ENCODE measurements around the gene GYG2.

Gene GYG2

GRCh38 chrX:2872671-2873277 is 44.0 kb downstream of the GYG2 start:
- no peak overlapping the region for H4K91ac ChIP-seq (ENCODE audit: low read depth, low read length, poor library complexity)
- H3K18ac ChIP-seq (ENCODE audit: low read length): no peak overlapping the region
- H3K9ac ChIP-seq (ENCODE audit: low read depth, low read length, poor library complexity): no peak overlapping the region
- no peak overlapping the region for H4K8ac ChIP-seq (ENCODE audit: low read depth, low read length)
- H2BK5ac ChIP-seq (ENCODE audit: low read length): no peak overlapping the region
- no peak for DNase-seq (ENCODE audit: low spot score)
- H3K36me3 ChIP-seq (replicated peaks in 1 of 2; ENCODE audit: control insufficient read depth in 2 of 2, insufficient read depth in 2 of 2, low read length in 2 of 2): peaks cover 3 to 57% of the 10 kb centered on the region in 2 donors
- H3K14ac ChIP-seq (ENCODE audit: low read length): no peak overlapping the region
- no peak overlapping the region for H2AFZ ChIP-seq (ENCODE audit: low read length)
- H2AK5ac ChIP-seq (ENCODE audit: low read depth, low read length): no peak overlapping the region
- no peaks in the 10 kb centered on the region for H3K27me3 ChIP-seq (ENCODE audit: control insufficient read depth in 3 of 3, insufficient read depth in 3 of 3, low read depth in 1 of 3, low read length in 3 of 3)
- no peak overlapping the region for H2BK12ac ChIP-seq (ENCODE audit: low read length)
- H3K4ac ChIP-seq (ENCODE audit: low read length): no peak overlapping the region
- no peak overlapping the region for H3K27ac ChIP-seq (replicated peaks; ENCODE audit: low read length)
- H3K79me1 ChIP-seq (ENCODE audit: low read depth, low read length): no peaks in the 10 kb centered on the region
- no peaks in the 10 kb centered on the region for H3K4me1 ChIP-seq (ENCODE audit: control insufficient read depth in 2 of 2, insufficient read depth in 1 of 2, low read depth in 1 of 2, low read length in 2 of 2)
- peaks cover 0 to 20% of the 10 kb centered on the region in 2 donors for H3K9me3 ChIP-seq (replicated peaks in 1 of 2; ENCODE audit: control insufficient read depth in 2 of 2, insufficient read depth in 1 of 2, low read depth in 1 of 2, low read length in 2 of 2)
- H3K23ac ChIP-seq (ENCODE audit: low read depth, low read length, poor library complexity): no peak overlapping the region
- H3K4me3 ChIP-seq (ENCODE audit: low read length in 2 of 2): no peak overlapping the region
- H3K4me2 ChIP-seq (ENCODE audit: insufficient read depth, low read length, poor library complexity, severe bottlenecking): no peak overlapping the region
- no peak overlapping the region for H2BK15ac ChIP-seq (ENCODE audit: low read length)
- H2BK120ac ChIP-seq (ENCODE audit: low read depth, low read length): no peak overlapping the region
- no CpG with 5 or more reads among the region's 7 CpGs for WGBS, 2 donors (ENCODE audit: extremely low coverage in 2 of 2, insufficient read length in 2 of 2, insufficient replicate concordance in 1 of 2)

- H3K27me3 ChIP-seq (ENCODE audit: control insufficient read depth in 3 of 3, insufficient read depth in 3 of 3, low read depth in 1 of 3, low read length in 3 of 3): no peaks in the 10 kb centered on the region
- no peak overlapping the region for H3K23ac ChIP-seq (ENCODE audit: low read depth, low read length, poor library complexity)
- H2BK15ac ChIP-seq (ENCODE audit: low read length): no peak overlapping the region
- H2BK5ac ChIP-seq (ENCODE audit: low read length): no peak overlapping the region
- DNase-seq (ENCODE audit: low spot score): no peak
- no peak overlapping the region for H3K9ac ChIP-seq (ENCODE audit: low read depth, low read length, poor library complexity)
- H2BK120ac ChIP-seq (ENCODE audit: low read depth, low read length): no peak overlapping the region
- H3K4me1 ChIP-seq (ENCODE audit: control insufficient read depth in 2 of 2, insufficient read depth in 1 of 2, low read depth in 1 of 2, low read length in 2 of 2): no peaks in the 10 kb centered on the region
- no CpG with 5 or more reads among the region's 5 CpGs for WGBS, 2 donors (ENCODE audit: extremely low coverage in 2 of 2, insufficient read length in 2 of 2, insufficient replicate concordance in 1 of 2)
- H3K79me1 ChIP-seq (ENCODE audit: low read depth, low read length): no peaks in the 10 kb centered on the region
- H4K91ac ChIP-seq (ENCODE audit: low read depth, low read length, poor library complexity): no peak overlapping the region
- H4K8ac ChIP-seq (ENCODE audit: low read depth, low read length): no peak overlapping the region
- no peak overlapping the region for H3K4me2 ChIP-seq (ENCODE audit: insufficient read depth, low read length, poor library complexity, severe bottlenecking)
- H2AK5ac ChIP-seq (ENCODE audit: low read depth, low read length): no peak overlapping the region
- H3K27ac ChIP-seq (replicated peaks; ENCODE audit: low read length): no peak overlapping the region
- H3K36me3 ChIP-seq (replicated peaks in 1 of 2; ENCODE audit: control insufficient read depth in 2 of 2, insufficient read depth in 2 of 2, low read length in 2 of 2): peaks cover 3 to 52% of the 10 kb centered on the region in 2 donors
- no peak overlapping the region for H3K4me3 ChIP-seq (ENCODE audit: low read length in 2 of 2)
- no peak overlapping the region for H3K18ac ChIP-seq (ENCODE audit: low read length)
- no peak overlapping the region for H2BK12ac ChIP-seq (ENCODE audit: low read length)
- peaks cover 0 to 16% of the 10 kb centered on the region in 2 donors for H3K9me3 ChIP-seq (replicated peaks in 1 of 2; ENCODE audit: control insufficient read depth in 2 of 2, insufficient read depth in 1 of 2, low read depth in 1 of 2, low read length in 2 of 2)
- H2AFZ ChIP-seq (ENCODE audit: low read length): no peak overlapping the region
- no peak overlapping the region for H3K4ac ChIP-seq (ENCODE audit: low read length)
- no peak overlapping the region for H3K14ac ChIP-seq (ENCODE audit: low read length)
These were observed 45.7 kb downstream of the GYG2 start for GRCh38 chrX:2874222-2875135.

- no peak overlapping the region for H3K27ac ChIP-seq (replicated peaks; ENCODE audit: low read length)
- no peak overlapping the region for H3K9ac ChIP-seq (ENCODE audit: low read depth, low read length, poor library complexity)
- no peaks in the 10 kb centered on the region for H3K79me1 ChIP-seq (ENCODE audit: low read depth, low read length)
- H3K4me1 ChIP-seq (ENCODE audit: control insufficient read depth in 2 of 2, insufficient read depth in 1 of 2, low read depth in 1 of 2, low read length in 2 of 2): no peaks in the 10 kb centered on the region
- no peak overlapping the region for H4K8ac ChIP-seq (ENCODE audit: low read depth, low read length)
- no peak overlapping the region for H2BK120ac ChIP-seq (ENCODE audit: low read depth, low read length)
- H4K91ac ChIP-seq (ENCODE audit: low read depth, low read length, poor library complexity): no peak overlapping the region
- WGBS, 2 donors (ENCODE audit: extremely low coverage in 2 of 2, insufficient read length in 2 of 2, insufficient replicate concordance in 1 of 2): no CpG with 5 or more reads among the region's 3 CpGs
- no peak overlapping the region for H3K18ac ChIP-seq (ENCODE audit: low read length)
- no peak overlapping the region for H3K4me3 ChIP-seq (ENCODE audit: low read length in 2 of 2)
- no peak overlapping the region for H3K14ac ChIP-seq (ENCODE audit: low read length)
- H2BK15ac ChIP-seq (ENCODE audit: low read length): no peak overlapping the region
- H2AFZ ChIP-seq (ENCODE audit: low read length): no peak overlapping the region
- peaks cover 3 to 53% of the 10 kb centered on the region in 2 donors for H3K36me3 ChIP-seq (replicated peaks in 1 of 2; ENCODE audit: control insufficient read depth in 2 of 2, insufficient read depth in 2 of 2, low read length in 2 of 2)
- no peak overlapping the region for H3K23ac ChIP-seq (ENCODE audit: low read depth, low read length, poor library complexity)
- no peak for DNase-seq (ENCODE audit: low spot score)
- H2BK5ac ChIP-seq (ENCODE audit: low read length): no peak overlapping the region
- H3K4me2 ChIP-seq (ENCODE audit: insufficient read depth, low read length, poor library complexity, severe bottlenecking): no peak overlapping the region
- no peak overlapping the region for H3K4ac ChIP-seq (ENCODE audit: low read length)
- H3K27me3 ChIP-seq (ENCODE audit: control insufficient read depth in 3 of 3, insufficient read depth in 3 of 3, low read depth in 1 of 3, low read length in 3 of 3): no peaks in the 10 kb centered on the region
- no peak overlapping the region for H2AK5ac ChIP-seq (ENCODE audit: low read depth, low read length)
- no peak overlapping the region for H2BK12ac ChIP-seq (ENCODE audit: low read length)
- H3K9me3 ChIP-seq (replicated peaks in 1 of 2; ENCODE audit: control insufficient read depth in 2 of 2, insufficient read depth in 1 of 2, low read depth in 1 of 2, low read length in 2 of 2): peaks cover 0 to 13% of the 10 kb centered on the region in 2 donors
These were observed 46.4 kb downstream of the GYG2 start for GRCh38 chrX:2875136-2875481.

GRCh38 chrX:2875798-2876399 is 47.2 kb downstream of the GYG2 start:
- Histone ChIP-seq H3K36me3 (replicated peaks in 1 of 2; ENCODE audit: control insufficient read depth in 2 of 2, insufficient read depth in 2 of 2, low read length in 2 of 2) (peaks cover 3 to 54% of the 10 kb centered on the region in 2 donors), H2AFZ (ENCODE audit: low read length) (no peak overlapping the region), H3K27ac (replicated peaks; ENCODE audit: low read length) (no peak overlapping the region), H3K9me3 (replicated peaks in 1 of 2; ENCODE audit: control insufficient read depth in 2 of 2, insufficient read depth in 1 of 2, low read depth in 1 of 2, low read length in 2 of 2) (peaks cover 0 to 12% of the 10 kb centered on the region in 2 donors), H3K4me1 (ENCODE audit: control insufficient read depth in 2 of 2, insufficient read depth in 1 of 2, low read depth in 1 of 2, low read length in 2 of 2) (no peaks in the 10 kb centered on the region), H2BK120ac (ENCODE audit: low read depth, low read length) (no peak overlapping the region), H3K79me1 (ENCODE audit: low read depth, low read length) (no peaks in the 10 kb centered on the region), H3K18ac (ENCODE audit: low read length) (no peak overlapping the region), H4K91ac (ENCODE audit: low read depth, low read length, poor library complexity) (no peak overlapping the region), H3K4ac (ENCODE audit: low read length) (no peak overlapping the region), H3K27me3 (ENCODE audit: control insufficient read depth in 3 of 3, insufficient read depth in 3 of 3, low read depth in 1 of 3, low read length in 3 of 3) (no peaks in the 10 kb centered on the region), H2BK5ac (ENCODE audit: low read length) (no peak overlapping the region), H4K8ac (ENCODE audit: low read depth, low read length) (no peak overlapping the region), H2AK5ac (ENCODE audit: low read depth, low read length) (no peak overlapping the region), H3K4me2 (ENCODE audit: insufficient read depth, low read length, poor library complexity, severe bottlenecking) (no peak overlapping the region), H2BK15ac (ENCODE audit: low read length) (no peak overlapping the region), H3K23ac (ENCODE audit: low read depth, low read length, poor library complexity) (no peak overlapping the region), H3K4me3 (ENCODE audit: low read length in 2 of 2) (no peak overlapping the region), H3K14ac (ENCODE audit: low read length) (no peak overlapping the region), H2BK12ac (ENCODE audit: low read length) (no peak overlapping the region), H3K9ac (ENCODE audit: low read depth, low read length, poor library complexity) (no peak overlapping the region)
- no peak for DNase-seq (ENCODE audit: low spot score)
- no CpG with 5 or more reads among the region's 6 CpGs for WGBS, 2 donors (ENCODE audit: extremely low coverage in 2 of 2, insufficient read length in 2 of 2, insufficient replicate concordance in 1 of 2)

Measured in neuronal stem cell (in vitro differentiated cells).